Naive B cell (primary cell): ENCODE results near the gene OMP. TPM values are rescaled to one million over a fixed set of nuclear protein-coding genes. Genes with fewer than 3 reads are reported as not detected.

ENCODE experiments used
- ATAC-seq, 2 donors: fragments of 150-1000 bp; cut with Tn5 transposase; 2 replicates each; pipeline ENCODE4 v1.10.0; 2021; ENCODE audit warnings: low read depth in 2 of 2, mild to moderate bottlenecking in 2 of 2, moderate library complexity in 2 of 2
- DNase-seq: peaks from one replicate; pipeline ENCODE4 v3.0.0; 2022
- H3K27ac Mint-ChIP-seq, 6 donors: one replicate each; pipeline ENCODE4 v1.8.0; 2020 to 2022; ENCODE audit warnings: mild to moderate bottlenecking in 6 of 6, mixed read lengths in 6 of 6, moderate library complexity in 5 of 6, inconsistent platforms in 2 of 6
- H3K27me3 Mint-ChIP-seq, 3 donors: one replicate each; pipeline ENCODE4 v1.8.0; 2021 to 2022; ENCODE audit warnings: mixed read lengths in 3 of 3, mild to moderate bottlenecking in 1 of 3
- H3K36me3 Mint-ChIP-seq, 2 donors: one replicate each; pipeline ENCODE4 v1.8.0; 2020 to 2022; ENCODE audit warnings: mixed read lengths in 2 of 2, inconsistent platforms in 1 of 2, mild to moderate bottlenecking in 1 of 2
- H3K4me1 Mint-ChIP-seq, 3 donors: one replicate each; pipeline ENCODE4 v1.8.0; 2020 to 2022; ENCODE audit warnings: mixed read lengths in 3 of 3, inconsistent platforms in 1 of 3, mild to moderate bottlenecking in 1 of 3, moderate library complexity in 1 of 3
- H3K4me3 Mint-ChIP-seq, 8 donors: one replicate each; pipeline ENCODE4 v1.8.0; 2020 to 2022; ENCODE audit warnings: mild to moderate bottlenecking in 8 of 8, mixed read lengths in 8 of 8, moderate library complexity in 8 of 8, inconsistent platforms in 2 of 8
- H3K9me3 Mint-ChIP-seq, 7 donors: one replicate each; pipeline ENCODE4 v1.8.0; 2020 to 2022; ENCODE audit warnings: mixed read lengths in 7 of 7, mild to moderate bottlenecking in 5 of 7, inconsistent platforms in 2 of 7, moderate library complexity in 1 of 7
- polyA plus RNA-seq, 6 donors: library from polyadenylated mRNA; unstranded; fragments of 300-500 nt; fragmentation: Illumina TruSeq; gene quantifications; one replicate each; pipeline ENCODE4 v1.2.3, GENCODE V29; 2021; ENCODE audit warnings: low read depth in 6 of 6

The OMP gene
- polyA plus RNA-seq, 6 donors from 2014 or later: not detected

DNA sequence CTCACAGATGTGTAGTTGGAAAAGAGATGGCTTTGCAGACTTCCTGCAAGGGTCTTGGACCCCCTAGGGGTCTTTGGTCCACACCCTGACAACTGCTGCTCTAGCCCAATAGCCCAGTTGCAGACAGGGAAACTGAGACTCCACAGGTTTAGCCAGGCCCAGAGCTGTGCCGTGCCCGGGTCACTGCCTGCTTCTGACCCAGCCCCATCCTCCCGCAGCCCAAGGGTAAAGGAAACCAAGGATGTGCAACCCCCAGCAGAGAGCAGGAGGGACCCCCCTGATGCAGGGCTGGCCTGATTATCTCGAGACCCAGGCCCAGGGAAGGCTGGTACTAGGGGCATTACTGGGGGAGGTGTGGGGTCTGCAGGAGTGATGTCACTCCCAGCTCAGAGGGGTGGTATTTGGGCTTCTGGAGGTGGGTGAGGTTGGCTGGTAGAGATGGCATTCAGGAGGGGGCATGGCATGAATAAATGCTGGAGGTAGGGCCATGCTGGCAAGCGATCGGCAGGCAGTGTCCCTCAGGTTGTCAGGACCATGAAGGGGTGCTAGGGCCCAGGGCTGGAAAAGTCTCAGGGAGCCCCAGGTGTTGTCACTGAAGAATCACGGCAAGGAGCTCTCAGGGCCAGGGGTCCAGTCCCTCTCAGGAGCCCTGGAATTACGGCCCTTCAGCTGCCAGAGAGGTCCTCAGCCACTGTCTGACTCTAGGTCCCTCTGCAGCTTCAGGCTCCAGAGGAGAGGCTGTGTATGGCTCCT is 46.5 kb downstream of the OMP start:
- no peak overlapping the region for H3K4me3 Mint-ChIP-seq
- peak overlapping the region in 2 of 6 donors; percentile 39 to 59 for H3K27ac Mint-ChIP-seq
- H3K9me3 Mint-ChIP-seq: no peaks in the 10 kb centered on the region
- ATAC-seq: no peak
- H3K36me3 Mint-ChIP-seq: no peaks in the 10 kb centered on the region
- DNase-seq: no peak
- H3K27me3 Mint-ChIP-seq: peaks cover 0 to 40% (median 27%) of the 10 kb centered on the region in 3 donors
- peaks cover 13 to 25% (median 17%) of the 10 kb centered on the region in 3 donors for H3K4me1 Mint-ChIP-seq

- Mint-ChIP-seq H3K36me3 (no peaks in the 10 kb centered on the region), H3K27me3 (peaks cover 0 to 40% (median 27%) of the 10 kb centered on the region in 3 donors), H3K27ac (no peak overlapping the region), H3K4me1 (peaks cover 13 to 25% (median 17%) of the 10 kb centered on the region in 3 donors), H3K9me3 (no peaks in the 10 kb centered on the region), H3K4me3 (no peak overlapping the region)
- no peak for DNase-seq
- no peak for ATAC-seq
Observed at GRCh38 chr11:77149716-77150392, 47.2 kb downstream of the OMP start.

- ATAC-seq: no peak
- no peaks in the 10 kb centered on the region for H3K9me3 Mint-ChIP-seq
- H3K4me1 Mint-ChIP-seq: peaks cover 13 to 25% (median 17%) of the 10 kb centered on the region in 3 donors
- H3K27me3 Mint-ChIP-seq: peaks cover under 1 to 38% (median 25%) of the 10 kb centered on the region in 3 donors
- DNase-seq: no peak
- no peaks in the 10 kb centered on the region for H3K36me3 Mint-ChIP-seq
- H3K4me3 Mint-ChIP-seq: no peak overlapping the region
- peak overlapping the region in 1 of 6 donors; percentile 9 for H3K27ac Mint-ChIP-seq
Observed at GRCh38 chr11:77150836-77151235, 48.2 kb downstream of the OMP start.

- Mint-ChIP-seq H3K4me3 (no peak overlapping the region), H3K36me3 (no peaks in the 10 kb centered on the region), H3K27me3 (peaks cover 5 to 33% (median 19%) of the 10 kb centered on the region in 3 donors), H3K9me3 (no peaks in the 10 kb centered on the region), H3K27ac (peak overlapping the region in 2 of 6 donors; percentile 10 to 57), H3K4me1 (peaks cover 13 to 24% (median 17%) of the 10 kb centered on the region in 3 donors)
- ATAC-seq (no peak), DNase-seq (no peak)
Observed at GRCh38 chr11:77151804-77152509, 49.3 kb downstream of the OMP start.

GRCh38 chr11:77152846-77153245 is 50.2 kb downstream of the OMP start:
- ATAC-seq (no peak), DNase-seq (no peak)
- H3K4me3 Mint-ChIP-seq: no peak overlapping the region
- H3K27ac Mint-ChIP-seq: peak overlapping the region in 2 of 6 donors; percentile 6 to 83
- peaks cover 5 to 33% (median 19%) of the 10 kb centered on the region in 3 donors for H3K27me3 Mint-ChIP-seq
- H3K36me3 Mint-ChIP-seq: no peaks in the 10 kb centered on the region
- no peaks in the 10 kb centered on the region for H3K9me3 Mint-ChIP-seq
- H3K4me1 Mint-ChIP-seq: peaks cover 13 to 16% (median 16%) of the 10 kb centered on the region in 3 donors

Other genes with a start within 250 kb of the OMP start
- 10 to 100 TPM in 1 of 6 donors, 1 to 10 TPM in 5; 3.3 to 12.0 (median 5.3) TPM for gene ACER3, start 241.9 kb upstream of the OMP start, polyA plus RNA-seq
- not detected for gene B3GNT6, start 68.4 kb upstream of the OMP start, polyA plus RNA-seq
- under 1 TPM in 2 of 6 donors, not detected in 4; 0.33 to 0.87 TPM for gene CAPN5, start 35.9 kb upstream of the OMP start, polyA plus RNA-seq
- not detected for gene MYO7A, start 25.4 kb downstream of the OMP start, polyA plus RNA-seq
- not detected for gene GDPD4, start 198.8 kb downstream of the OMP start, polyA plus RNA-seq